Panc1 (cell line): Measurements from ENCODE around the gene C4orf17. TPM values are rescaled to one million over a fixed set of nuclear protein-coding genes. Genes with fewer than 3 reads are reported as not detected.

Source experiments
- ATAC-seq: fragments of 200-7000 bp; cut with Tn5 transposase; 2 replicates; pipeline ENCODE4 v1.9.1; 2020; ENCODE audit warnings: mild to moderate bottlenecking, moderate library complexity
- BruUV-seq: library from RNA; stranded (reverse); fragments of 400-500 nt; replicated peaks from 2 replicates; lab custom pipeline; 2021; lab: Mats Ljungman, UMichigan
- CTCF ChIA-PET: fragments of 300-600 bp; sonication (Branson Sonifier 250); formaldehyde crosslinking; loops from one replicate; lab custom pipeline; 2022; ENCODE audit warnings: antibody characterized with exemption; lab: Charles Lee
- POLR2A ChIA-PET: fragments of 300-600 bp; sonication (Branson Sonifier 250); formaldehyde crosslinking; loops from one replicate; lab custom pipeline; 2022; ENCODE audit warnings: antibody characterized with exemption; lab: Charles Lee
- DNase-seq: peaks from one replicate; pipeline ENCODE4 v3.0.0-alpha.2; 2010; ENCODE audit warnings: low read depth, low spot score
- H3K27ac ChIP-seq: 2 replicates; pipeline ENCODE4 v1.5.1; 2011; ENCODE audit warnings: mild to moderate bottlenecking, low read length, inconsistent platforms
- H3K27me3 ChIP-seq: fragments of 200-500 bp; sonication (Bioruptor generic); 2 replicates; pipeline ENCODE4 v1.6.0; 2014; ENCODE audit warnings: low read length, inconsistent platforms; ENCODE audit not compliant: control insufficient read depth, insufficient read depth
- H3K36me3 ChIP-seq: fragments of 200-500 bp; sonication (Bioruptor generic); 2 replicates; pipeline ENCODE4 v1.5.1; 2014; ENCODE audit warnings: inconsistent platforms, mild to moderate bottlenecking, low read length, moderate library complexity; ENCODE audit not compliant: control insufficient read depth, insufficient read depth
- H3K4me1 ChIP-seq: 2 replicates; pipeline ENCODE4 v1.5.1; 2011; ENCODE audit warnings: inconsistent platforms, mild to moderate bottlenecking, low read length, moderate library complexity; ENCODE audit not compliant: control insufficient read depth, insufficient read depth
- H3K4me3 ChIP-seq, 2 experiments: 2 replicates each; pipeline ENCODE4 v1.5.1; 2011 to 2012; ENCODE audit warnings: low read depth in 2 of 2, low read length in 2 of 2, mild to moderate bottlenecking in 2 of 2, inconsistent platforms in 1 of 2, moderate library complexity in 1 of 2
- H3K9me3 ChIP-seq: fragments of 200-500 bp; sonication (Bioruptor generic); 2 replicates; pipeline ENCODE4 v1.5.1; 2014; ENCODE audit warnings: low read depth, mild to moderate bottlenecking, inconsistent platforms, low read length, moderate library complexity; ENCODE audit not compliant: control insufficient read depth, insufficient read depth
- POLR2AphosphoS5 ChIP-seq: IDR thresholded peaks from 2 replicates; pipeline ENCODE4 v1.6.1; 2012; ENCODE audit warnings: mild to moderate bottlenecking, low read depth, low read length, moderate library complexity
- SIN3A ChIP-seq: IDR thresholded peaks from 2 replicates; pipeline ENCODE4 v1.6.1; 2012; ENCODE audit warnings: low read depth, mild to moderate bottlenecking, low read length, moderate library complexity, borderline replicate concordance; ENCODE audit not compliant: insufficient read depth
- TCF7L2 ChIP-seq: IDR thresholded peaks from 2 replicates; pipeline ENCODE4 v1.6.1; 2011; ENCODE audit warnings: mild to moderate bottlenecking, low read depth, low read length, inconsistent platforms
- in situ Hi-C: cut with HindIII; loops from 2 replicates; pipeline ENCODE4 v1.10.0; 2016; ENCODE audit warnings: low sequenced_read_pairs, low pct_unique_long_range_greater_than_20kb
- intact Hi-C: fragments of 100-400 bp; cut with micrococcal nuclease; formaldehyde crosslinking; loops from one replicate; pipeline ENCODE4 v1.10.0; 2022; ENCODE audit not compliant: unreplicated experiment
- total RNA-seq: library from RNA; stranded (reverse); gene quantifications from one replicate; pipeline ENCODE4 v1.2.1, GENCODE V29; 2021; ENCODE audit not compliant: unreplicated experiment
- TF ChIP-seq, protein P1 (sequence below): fragments of 450-650 bp; IDR thresholded peaks from 2 replicates; pipeline ENCODE4 v1.5.1; 2017; ENCODE audit warnings: mild to moderate bottlenecking
- TF ChIP-seq, protein P2 (sequence below), 2 experiments: IDR thresholded peaks; 2 replicates each; pipeline ENCODE4 v1.6.1; 2011 to 2012; ENCODE audit warnings: low read depth in 2 of 2, control low read depth in 1 of 2, low read length in 1 of 2, mild to moderate bottlenecking in 1 of 2, moderate library complexity in 1 of 2; ENCODE audit not compliant: insufficient read depth in 1 of 2

Gene C4orf17
- total RNA-seq, 1 experiment from 2014 or later: not detected

- in situ Hi-C loops (no loop called here), intact Hi-C loops (no loop called here)
- H3K36me3 ChIP-seq: no peaks in the 10 kb centered on the region
- ATAC-seq (no peak), DNase-seq (no peak)
- no peak overlapping the region for H3K27ac ChIP-seq
- no peaks in the 10 kb centered on the region for H3K27me3 ChIP-seq
- no peaks in the 10 kb centered on the region for H3K9me3 ChIP-seq
- no TSS peak for BruUV-seq
- H3K4me1 ChIP-seq: no peaks in the 10 kb centered on the region
- CTCF ChIA-PET: no interaction called here
- TF ChIP-seq TCF7L2 (no peak), SIN3A (no peak), POLR2AphosphoS5 (no peak)
- TF ChIP-seq, protein P1, sequence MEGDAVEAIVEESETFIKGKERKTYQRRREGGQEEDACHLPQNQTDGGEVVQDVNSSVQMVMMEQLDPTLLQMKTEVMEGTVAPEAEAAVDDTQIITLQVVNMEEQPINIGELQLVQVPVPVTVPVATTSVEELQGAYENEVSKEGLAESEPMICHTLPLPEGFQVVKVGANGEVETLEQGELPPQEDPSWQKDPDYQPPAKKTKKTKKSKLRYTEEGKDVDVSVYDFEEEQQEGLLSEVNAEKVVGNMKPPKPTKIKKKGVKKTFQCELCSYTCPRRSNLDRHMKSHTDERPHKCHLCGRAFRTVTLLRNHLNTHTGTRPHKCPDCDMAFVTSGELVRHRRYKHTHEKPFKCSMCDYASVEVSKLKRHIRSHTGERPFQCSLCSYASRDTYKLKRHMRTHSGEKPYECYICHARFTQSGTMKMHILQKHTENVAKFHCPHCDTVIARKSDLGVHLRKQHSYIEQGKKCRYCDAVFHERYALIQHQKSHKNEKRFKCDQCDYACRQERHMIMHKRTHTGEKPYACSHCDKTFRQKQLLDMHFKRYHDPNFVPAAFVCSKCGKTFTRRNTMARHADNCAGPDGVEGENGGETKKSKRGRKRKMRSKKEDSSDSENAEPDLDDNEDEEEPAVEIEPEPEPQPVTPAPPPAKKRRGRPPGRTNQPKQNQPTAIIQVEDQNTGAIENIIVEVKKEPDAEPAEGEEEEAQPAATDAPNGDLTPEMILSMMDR: no peak
- TF ChIP-seq, protein P2, sequence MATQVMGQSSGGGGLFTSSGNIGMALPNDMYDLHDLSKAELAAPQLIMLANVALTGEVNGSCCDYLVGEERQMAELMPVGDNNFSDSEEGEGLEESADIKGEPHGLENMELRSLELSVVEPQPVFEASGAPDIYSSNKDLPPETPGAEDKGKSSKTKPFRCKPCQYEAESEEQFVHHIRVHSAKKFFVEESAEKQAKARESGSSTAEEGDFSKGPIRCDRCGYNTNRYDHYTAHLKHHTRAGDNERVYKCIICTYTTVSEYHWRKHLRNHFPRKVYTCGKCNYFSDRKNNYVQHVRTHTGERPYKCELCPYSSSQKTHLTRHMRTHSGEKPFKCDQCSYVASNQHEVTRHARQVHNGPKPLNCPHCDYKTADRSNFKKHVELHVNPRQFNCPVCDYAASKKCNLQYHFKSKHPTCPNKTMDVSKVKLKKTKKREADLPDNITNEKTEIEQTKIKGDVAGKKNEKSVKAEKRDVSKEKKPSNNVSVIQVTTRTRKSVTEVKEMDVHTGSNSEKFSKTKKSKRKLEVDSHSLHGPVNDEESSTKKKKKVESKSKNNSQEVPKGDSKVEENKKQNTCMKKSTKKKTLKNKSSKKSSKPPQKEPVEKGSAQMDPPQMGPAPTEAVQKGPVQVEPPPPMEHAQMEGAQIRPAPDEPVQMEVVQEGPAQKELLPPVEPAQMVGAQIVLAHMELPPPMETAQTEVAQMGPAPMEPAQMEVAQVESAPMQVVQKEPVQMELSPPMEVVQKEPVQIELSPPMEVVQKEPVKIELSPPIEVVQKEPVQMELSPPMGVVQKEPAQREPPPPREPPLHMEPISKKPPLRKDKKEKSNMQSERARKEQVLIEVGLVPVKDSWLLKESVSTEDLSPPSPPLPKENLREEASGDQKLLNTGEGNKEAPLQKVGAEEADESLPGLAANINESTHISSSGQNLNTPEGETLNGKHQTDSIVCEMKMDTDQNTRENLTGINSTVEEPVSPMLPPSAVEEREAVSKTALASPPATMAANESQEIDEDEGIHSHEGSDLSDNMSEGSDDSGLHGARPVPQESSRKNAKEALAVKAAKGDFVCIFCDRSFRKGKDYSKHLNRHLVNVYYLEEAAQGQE (IDR thresholded peaks at IDR 0.05; ENCODE audit: insufficient read depth in 1 of 2, low read depth in 2 of 2, low read length in 1 of 2): no peak
- H3K4me3 ChIP-seq: no peak overlapping the region
- POLR2A ChIA-PET: no interaction called here
These were observed 4.0 kb upstream of the C4orf17 start for GRCh38 chr4:99506781-99507180.

DNA sequence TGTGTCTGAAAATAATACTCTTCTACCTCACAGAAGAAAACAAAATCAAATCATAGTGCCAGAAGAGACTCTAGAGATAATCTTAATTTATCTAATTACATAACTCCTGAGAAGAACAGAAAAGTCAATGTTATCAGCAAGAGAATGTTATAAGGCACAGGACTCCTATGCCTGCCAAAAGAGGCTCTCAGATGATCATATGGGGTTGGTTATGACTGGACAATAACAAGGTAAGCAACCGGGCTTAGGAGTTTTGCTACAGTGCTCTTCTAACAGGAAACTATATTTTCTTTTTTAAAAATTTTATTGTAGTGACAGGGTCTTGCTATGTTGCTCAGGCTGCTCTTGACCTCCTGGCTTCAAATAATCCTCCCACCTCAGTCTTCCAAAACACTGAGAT is 3.5 kb upstream of the C4orf17 start:
- BruUV-seq: no TSS peak
- H3K4me3 ChIP-seq: no peak overlapping the region
- DNase-seq: no peak
- in situ Hi-C loops (no loop called here), intact Hi-C loops (no loop called here)
- no peaks in the 10 kb centered on the region for H3K4me1 ChIP-seq
- H3K27ac ChIP-seq: no peak overlapping the region
- H3K27me3 ChIP-seq: no peaks in the 10 kb centered on the region
- no peak for ATAC-seq
- POLR2A ChIA-PET: no interaction called here
- H3K9me3 ChIP-seq: no peaks in the 10 kb centered on the region
- TF ChIP-seq, protein P1: no peak
- TF ChIP-seq TCF7L2 (no peak), SIN3A (no peak), POLR2AphosphoS5 (no peak)
- TF ChIP-seq, protein P2 (IDR thresholded peaks at IDR 0.05; ENCODE audit: insufficient read depth in 1 of 2, low read depth in 2 of 2, low read length in 1 of 2): no peak
- CTCF ChIA-PET: no interaction called here
- H3K36me3 ChIP-seq: no peaks in the 10 kb centered on the region
